Measurements from ENCODE around the gene PKP4. TPM values are rescaled to one million over a fixed set of nuclear protein-coding genes. Genes with fewer than 3 reads are reported as not detected.

Gene PKP4
- total RNA-seq, 1 experiment from 2014 or later = 59.1 TPM

DNA sequence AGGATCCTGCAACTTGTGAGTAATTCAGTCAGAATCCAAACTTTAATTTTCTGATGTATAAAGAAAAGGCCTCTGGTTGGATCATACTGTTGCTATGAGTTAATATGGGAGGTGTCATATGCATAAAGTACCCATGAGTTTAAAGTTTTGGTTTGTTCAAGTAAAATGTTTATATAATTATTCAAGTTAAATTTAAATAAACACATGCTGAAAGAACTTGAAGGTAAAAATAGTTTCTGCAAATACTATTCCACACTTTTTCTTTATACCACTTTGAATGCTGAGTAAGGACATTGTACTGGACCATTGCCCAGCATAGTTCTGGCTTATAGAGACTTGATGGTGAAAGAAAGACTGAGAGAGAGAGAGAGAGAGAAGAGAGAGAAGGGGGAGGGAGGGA is 30.7 kb downstream of the PKP4 start:
- no peaks in the 10 kb centered on the region for H3K9me3 ChIP-seq (ENCODE audit: insufficient read depth, low read depth)
- H3K27me3 ChIP-seq (ENCODE audit: insufficient read depth, low read depth) = no peaks in the 10 kb centered on the region
- H3K4me3 ChIP-seq = no peak overlapping the region
- BruUV-seq (replicated peaks) = no TSS peak
- TF ChIP-seq EZH2 (IDR thresholded peaks at IDR 0.05; ENCODE audit: low read depth) = no peak
- TF ChIP-seq, protein P1, sequence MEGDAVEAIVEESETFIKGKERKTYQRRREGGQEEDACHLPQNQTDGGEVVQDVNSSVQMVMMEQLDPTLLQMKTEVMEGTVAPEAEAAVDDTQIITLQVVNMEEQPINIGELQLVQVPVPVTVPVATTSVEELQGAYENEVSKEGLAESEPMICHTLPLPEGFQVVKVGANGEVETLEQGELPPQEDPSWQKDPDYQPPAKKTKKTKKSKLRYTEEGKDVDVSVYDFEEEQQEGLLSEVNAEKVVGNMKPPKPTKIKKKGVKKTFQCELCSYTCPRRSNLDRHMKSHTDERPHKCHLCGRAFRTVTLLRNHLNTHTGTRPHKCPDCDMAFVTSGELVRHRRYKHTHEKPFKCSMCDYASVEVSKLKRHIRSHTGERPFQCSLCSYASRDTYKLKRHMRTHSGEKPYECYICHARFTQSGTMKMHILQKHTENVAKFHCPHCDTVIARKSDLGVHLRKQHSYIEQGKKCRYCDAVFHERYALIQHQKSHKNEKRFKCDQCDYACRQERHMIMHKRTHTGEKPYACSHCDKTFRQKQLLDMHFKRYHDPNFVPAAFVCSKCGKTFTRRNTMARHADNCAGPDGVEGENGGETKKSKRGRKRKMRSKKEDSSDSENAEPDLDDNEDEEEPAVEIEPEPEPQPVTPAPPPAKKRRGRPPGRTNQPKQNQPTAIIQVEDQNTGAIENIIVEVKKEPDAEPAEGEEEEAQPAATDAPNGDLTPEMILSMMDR (conservative IDR thresholded peaks at IDR 0.05) = no peak
- DNase-seq = no peak
- intact Hi-C loops (cut with micrococcal nuclease; ENCODE audit: unreplicated experiment) = no loop called here
- no peak overlapping the region for H3K4me2 ChIP-seq
- H3K27ac ChIP-seq = no peak overlapping the region
- POLR2A ChIA-PET (ENCODE audit: unreplicated experiment) = no interaction called here
- no peak overlapping the region for H2AFZ ChIP-seq
- no peaks in the 10 kb centered on the region for H3K9me2 ChIP-seq (ENCODE audit: insufficient read depth)
- CTCF ChIA-PET = no interaction called here
- peaks cover 7% of the 10 kb centered on the region; the same call in 1 of the 2 replicates for H3K4me1 ChIP-seq (replicated peaks; ENCODE audit: insufficient read depth)
- peaks cover 57% of the 10 kb centered on the region for H3K79me2 ChIP-seq (ENCODE audit: low read depth)
- no peaks in the 10 kb centered on the region for H3K36me3 ChIP-seq (ENCODE audit: low read depth)
- no peaks in the 10 kb centered on the region for H4K20me1 ChIP-seq (ENCODE audit: insufficient read depth)
- no peaks in the 10 kb centered on the region for H3F3A ChIP-seq (ENCODE audit: insufficient read depth, low read depth)

- ChIA-PET CTCF (no interaction called here), POLR2A (ENCODE audit: unreplicated experiment) (no interaction called here)
- Histone ChIP-seq H3K9me2 (ENCODE audit: insufficient read depth) (no peaks in the 10 kb centered on the region), H3K9me3 (ENCODE audit: insufficient read depth, low read depth) (no peaks in the 10 kb centered on the region), H4K20me1 (ENCODE audit: insufficient read depth) (no peaks in the 10 kb centered on the region), H3K27ac (no peak overlapping the region; the same call in 1 of the 2 replicates), H3K4me1 (replicated peaks; ENCODE audit: insufficient read depth) (no peaks in the 10 kb centered on the region), H3F3A (ENCODE audit: insufficient read depth, low read depth) (no peaks in the 10 kb centered on the region), H3K27me3 (ENCODE audit: insufficient read depth, low read depth) (no peaks in the 10 kb centered on the region), H3K4me3 (no peak overlapping the region), H3K4me2 (no peak overlapping the region), H3K36me3 (ENCODE audit: low read depth) (no peaks in the 10 kb centered on the region), H2AFZ (no peak overlapping the region), H3K79me2 (ENCODE audit: low read depth) (peaks cover 56% of the 10 kb centered on the region)
- DNase-seq = no peak
- TF ChIP-seq, protein P1 (conservative IDR thresholded peaks at IDR 0.05) = no peak
- TF ChIP-seq EZH2 (IDR thresholded peaks at IDR 0.05; ENCODE audit: low read depth) = no peak
- no TSS peak for BruUV-seq (replicated peaks)
- intact Hi-C loops (cut with micrococcal nuclease; ENCODE audit: unreplicated experiment) = no loop called here
Observed at GRCh38 chr2:158488442-158489216, 31.9 kb downstream of the PKP4 start.

DNA sequence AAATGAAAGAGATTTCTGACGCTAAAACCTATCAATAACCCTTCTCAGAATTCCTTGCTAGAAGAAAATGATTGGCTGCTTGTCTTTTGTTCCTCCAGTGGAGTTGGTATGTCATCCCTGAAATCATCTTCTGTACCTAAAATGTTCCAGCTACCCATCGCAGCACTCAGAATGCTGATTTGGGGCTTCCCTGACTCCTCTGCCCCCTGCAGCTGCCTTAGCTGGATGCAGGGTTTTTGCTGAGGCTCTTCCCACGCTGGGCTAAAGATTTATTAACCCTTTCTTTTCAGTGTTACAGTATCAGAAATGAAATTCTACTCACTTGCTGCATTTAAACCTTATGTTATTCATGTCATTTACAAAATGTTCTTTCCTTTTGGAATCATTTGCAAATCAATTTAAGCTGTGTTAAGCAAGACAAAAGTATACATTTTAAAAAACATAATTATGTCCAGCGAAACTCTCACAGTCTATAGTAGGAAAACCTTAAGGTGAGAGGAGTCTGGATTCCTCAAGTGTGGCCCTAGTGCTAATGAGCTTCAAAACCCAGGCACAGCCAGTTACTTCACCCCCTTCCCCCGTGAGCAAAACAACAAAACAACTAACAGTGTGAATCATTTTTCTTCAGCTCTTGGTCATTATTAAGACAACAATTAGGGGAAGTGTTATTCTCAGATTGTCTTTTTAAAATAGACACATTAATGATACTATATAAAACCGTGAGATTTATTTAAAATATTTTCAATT is 32.8 kb downstream of the PKP4 start:
- no peak overlapping the region for H3K27ac ChIP-seq
- no peaks in the 10 kb centered on the region for H3K36me3 ChIP-seq (ENCODE audit: low read depth)
- no peak overlapping the region for H2AFZ ChIP-seq
- H3K4me2 ChIP-seq = no peak overlapping the region
- CTCF ChIA-PET = no interaction called here
- no peaks in the 10 kb centered on the region for H4K20me1 ChIP-seq (ENCODE audit: insufficient read depth)
- H3K79me2 ChIP-seq (ENCODE audit: low read depth) = peaks cover 50% of the 10 kb centered on the region
- intact Hi-C loops (cut with micrococcal nuclease; ENCODE audit: unreplicated experiment) = no loop called here
- POLR2A ChIA-PET (ENCODE audit: unreplicated experiment) = interaction anchor here (0.8 kb wide), 1 partner anchor 784 kb away, joined by 3 read pairs; no protein-coding TSS in a partner anchor
- no peak for TF ChIP-seq EZH2 (IDR thresholded peaks at IDR 0.05; ENCODE audit: low read depth)
- TF ChIP-seq, protein P1 (conservative IDR thresholded peaks at IDR 0.05) = no peak
- no peaks in the 10 kb centered on the region for H3K4me1 ChIP-seq (replicated peaks; ENCODE audit: insufficient read depth)
- H3K9me2 ChIP-seq (ENCODE audit: insufficient read depth) = no peaks in the 10 kb centered on the region
- no peaks in the 10 kb centered on the region for H3F3A ChIP-seq (ENCODE audit: insufficient read depth, low read depth)
- no peaks in the 10 kb centered on the region for H3K27me3 ChIP-seq (ENCODE audit: insufficient read depth, low read depth)
- no peaks in the 10 kb centered on the region for H3K9me3 ChIP-seq (ENCODE audit: insufficient read depth, low read depth)
- DNase-seq = no peak
- no peak overlapping the region for H3K4me3 ChIP-seq
- BruUV-seq (replicated peaks) = no TSS peak

Measured in PC-9 (cell line).